Medulla oblongata (tissue), 1 donor: ENCODE results near the gene TFDP3.

Source experiments
- DNase-seq: peaks from one replicate; pipeline ENCODE4 v3.0.0-alpha.2; 2015; ENCODE audit errors: extremely low spot score

Gene TFDP3

GRCh38 chrX:133188631-133189030 lies 29.5 kb downstream of the TFDP3 start:
- DNase-seq: no peak

GRCh38 chrX:133185938-133186337 lies 32.2 kb downstream of the TFDP3 start:
- DNase-seq: no peak

GRCh38 chrX:133185119-133185518 lies 33.0 kb downstream of the TFDP3 start:
- DNase-seq: no peak

GRCh38 chrX:133183806-133184205 lies 34.3 kb downstream of the TFDP3 start:
- no peak for DNase-seq

GRCh38 chrX:133179500-133179899 lies 38.7 kb downstream of the TFDP3 start:
- no peak for DNase-seq

- DNase-seq: no peak
These were observed 41.0 kb downstream of the TFDP3 start for GRCh38 chrX:133177202-133177601.

GRCh38 chrX:133175605-133176004 lies 42.5 kb downstream of the TFDP3 start:
- DNase-seq: no peak

GRCh38 chrX:133175162-133175561 lies 43.0 kb downstream of the TFDP3 start:
- no peak for DNase-seq

GRCh38 chrX:133171962-133172708 lies 46.0 kb downstream of the TFDP3 start:
- DNase-seq: peak; percentile 4
